GM19099 (cell line): Measurements from ENCODE around the gene MMP19.

Experiments used
- POLR2A ChIP-seq: IDR thresholded peaks from 3 replicates; pipeline ENCODE4 v1.6.1; 2011; ENCODE audit warnings: low read depth; ENCODE audit not compliant: insufficient read length; ENCODE audit errors: extremely low read depth

Gene MMP19, protein sequence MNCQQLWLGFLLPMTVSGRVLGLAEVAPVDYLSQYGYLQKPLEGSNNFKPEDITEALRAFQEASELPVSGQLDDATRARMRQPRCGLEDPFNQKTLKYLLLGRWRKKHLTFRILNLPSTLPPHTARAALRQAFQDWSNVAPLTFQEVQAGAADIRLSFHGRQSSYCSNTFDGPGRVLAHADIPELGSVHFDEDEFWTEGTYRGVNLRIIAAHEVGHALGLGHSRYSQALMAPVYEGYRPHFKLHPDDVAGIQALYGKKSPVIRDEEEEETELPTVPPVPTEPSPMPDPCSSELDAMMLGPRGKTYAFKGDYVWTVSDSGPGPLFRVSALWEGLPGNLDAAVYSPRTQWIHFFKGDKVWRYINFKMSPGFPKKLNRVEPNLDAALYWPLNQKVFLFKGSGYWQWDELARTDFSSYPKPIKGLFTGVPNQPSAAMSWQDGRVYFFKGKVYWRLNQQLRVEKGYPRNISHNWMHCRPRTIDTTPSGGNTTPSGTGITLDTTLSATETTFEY

DNA sequence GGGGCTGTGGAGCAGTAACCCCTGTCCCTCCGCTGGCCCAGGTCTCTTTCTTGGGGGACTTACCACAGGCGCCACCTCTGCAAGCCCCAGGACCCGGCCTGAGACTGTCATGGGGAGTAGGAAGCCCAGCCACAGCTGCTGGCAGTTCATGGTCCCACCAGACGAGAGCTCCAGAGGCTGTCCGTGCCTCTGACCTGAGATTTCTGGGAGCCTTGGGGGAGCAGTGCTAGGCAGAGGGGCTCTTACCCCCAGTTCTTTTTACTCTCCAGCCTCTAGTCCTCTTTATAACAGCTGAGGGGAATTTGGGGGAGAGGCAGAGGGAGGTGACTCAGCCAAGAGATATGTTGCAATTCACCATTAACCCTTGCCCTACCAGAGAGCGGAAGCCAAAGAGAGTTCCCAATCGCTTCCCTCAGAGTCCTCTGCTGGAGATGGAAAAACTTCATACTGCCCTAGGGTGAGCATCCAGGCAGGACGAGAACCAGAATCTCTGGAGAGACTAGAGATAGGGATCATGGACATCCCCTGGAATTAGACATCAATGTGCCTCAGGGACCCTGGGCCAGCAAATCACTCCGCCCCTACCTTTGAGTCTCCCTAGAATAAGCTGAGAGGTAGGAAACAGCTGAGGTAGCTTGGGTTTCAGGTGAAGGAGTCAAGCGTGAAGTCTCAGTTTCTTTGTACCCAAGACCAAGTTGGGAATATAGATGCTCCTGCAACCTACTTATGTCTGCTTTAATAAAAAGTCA lies at the start of gene MMP19:
TSS of gene MMP19 (minus strand) at position 256 of the 749 bp plus-strand sequence. CDS start at position 150, 106 bp downstream.
- TF ChIP-seq POLR2A: no peak

DNA sequence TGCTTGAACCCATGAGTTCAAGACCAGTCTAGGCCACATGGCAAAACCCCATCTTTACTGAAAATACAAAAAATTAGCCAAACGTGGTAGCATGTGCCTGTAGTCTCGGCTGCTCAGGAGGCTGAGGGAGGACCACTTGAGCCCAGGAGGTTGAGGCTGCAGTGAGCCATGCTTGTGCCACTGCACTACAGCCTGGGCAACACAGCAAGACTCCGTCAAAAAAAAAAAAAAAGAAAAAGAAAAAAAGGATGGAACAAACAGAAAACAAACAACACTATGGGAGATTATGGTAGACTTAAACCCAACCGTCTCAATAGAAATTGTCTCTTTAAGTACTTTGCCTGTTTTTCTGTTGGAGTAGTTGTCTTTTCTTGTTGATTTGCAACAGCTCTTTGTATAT lies 48.6 kb upstream of the MMP19 start:
- TF ChIP-seq POLR2A: no peak

DNA sequence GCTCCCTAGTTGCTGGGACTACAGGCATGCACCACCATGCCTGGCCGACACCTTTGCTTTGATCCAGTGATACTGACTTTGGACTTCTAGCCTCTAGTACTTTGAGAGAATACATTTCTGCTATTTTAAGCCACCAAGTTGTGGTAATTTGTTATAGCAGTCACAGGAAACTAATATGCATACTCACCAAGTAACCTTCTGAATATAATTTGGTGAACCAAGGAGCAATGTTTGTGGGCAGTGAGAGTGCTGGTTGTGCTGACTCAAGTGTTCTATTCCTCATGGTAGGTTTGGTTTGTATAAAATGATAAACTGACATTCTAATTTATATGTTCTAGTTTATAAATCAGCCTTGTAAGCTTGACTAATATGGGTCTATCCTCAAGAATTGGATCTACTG lies 42.4 kb upstream of the MMP19 start:
- no peak for TF ChIP-seq POLR2A

DNA sequence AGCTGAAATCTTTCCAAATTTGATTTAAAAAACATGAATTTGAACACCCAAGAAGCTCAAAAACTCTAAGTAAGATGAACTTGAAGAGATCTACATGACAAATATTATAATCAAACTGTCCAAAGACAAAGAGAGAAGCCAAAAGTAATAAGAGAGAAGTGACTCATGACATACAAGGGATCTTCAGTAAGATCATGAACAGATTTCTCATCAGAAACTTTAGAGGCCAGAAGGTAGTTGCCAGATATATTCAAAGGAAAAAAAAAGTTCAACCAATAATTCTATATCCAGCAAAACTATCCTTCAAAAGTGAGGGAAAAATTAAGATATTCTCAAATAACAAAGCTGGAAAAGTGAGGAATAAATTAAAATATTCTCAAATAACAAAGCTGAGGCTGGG lies 35.1 kb upstream of the MMP19 start:
- no peak for TF ChIP-seq POLR2A

DNA sequence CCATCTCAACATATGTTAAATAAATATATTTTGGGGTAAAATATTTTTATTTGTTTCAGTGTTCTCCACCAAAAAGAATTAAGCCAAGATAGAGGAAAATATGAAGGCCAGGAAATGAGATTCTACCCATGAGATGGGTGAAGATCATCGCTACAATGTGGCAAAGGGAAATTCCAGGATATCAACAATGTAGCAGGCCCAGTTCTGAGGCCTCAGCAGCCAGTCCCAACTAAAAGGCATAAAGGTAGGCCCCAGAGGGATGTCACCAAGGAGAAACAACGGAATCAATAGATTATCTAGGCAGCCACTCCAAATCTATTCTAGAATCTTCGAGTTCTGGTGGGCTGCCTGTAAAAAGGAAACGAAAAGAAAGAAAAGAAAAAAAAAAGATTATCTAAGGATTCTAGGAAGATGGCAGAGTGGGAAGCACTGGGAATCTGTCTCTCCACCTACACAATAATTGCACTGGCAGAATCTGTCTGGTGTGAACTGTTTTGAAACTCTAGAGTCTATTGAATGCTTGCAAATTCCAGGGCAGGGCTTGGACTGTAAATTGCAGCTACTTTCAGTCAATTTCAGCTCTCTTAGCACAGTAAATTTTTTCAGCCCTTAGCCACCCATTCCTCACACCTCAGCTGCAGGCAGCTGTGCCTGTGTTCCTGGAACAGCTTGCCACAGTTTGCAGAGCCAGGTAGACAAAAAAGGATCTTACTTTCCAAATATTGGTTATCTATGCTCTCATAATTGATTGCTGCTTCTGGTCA lies 33.1 kb upstream of the MMP19 start:
- TF ChIP-seq POLR2A: no peak

DNA sequence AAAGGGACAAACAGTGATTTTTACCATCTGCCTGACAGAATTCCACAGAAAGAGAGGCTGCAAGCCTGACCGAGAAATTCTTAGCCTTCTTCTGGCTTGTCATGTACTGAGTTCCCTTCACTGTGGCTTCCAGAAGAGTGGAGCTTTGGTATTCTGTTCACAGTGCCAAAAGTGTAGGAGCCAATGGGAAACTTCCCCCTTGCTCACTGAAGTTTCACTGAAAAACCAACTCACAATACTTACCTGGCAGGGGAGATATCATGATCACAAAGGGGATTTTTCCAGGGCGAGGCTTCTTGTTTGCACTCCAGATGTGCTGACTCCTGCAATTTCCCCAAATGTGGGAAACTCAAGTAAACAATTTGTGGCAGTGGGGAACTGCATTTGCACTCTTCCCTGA lies 31.7 kb upstream of the MMP19 start:
- no peak for TF ChIP-seq POLR2A

DNA sequence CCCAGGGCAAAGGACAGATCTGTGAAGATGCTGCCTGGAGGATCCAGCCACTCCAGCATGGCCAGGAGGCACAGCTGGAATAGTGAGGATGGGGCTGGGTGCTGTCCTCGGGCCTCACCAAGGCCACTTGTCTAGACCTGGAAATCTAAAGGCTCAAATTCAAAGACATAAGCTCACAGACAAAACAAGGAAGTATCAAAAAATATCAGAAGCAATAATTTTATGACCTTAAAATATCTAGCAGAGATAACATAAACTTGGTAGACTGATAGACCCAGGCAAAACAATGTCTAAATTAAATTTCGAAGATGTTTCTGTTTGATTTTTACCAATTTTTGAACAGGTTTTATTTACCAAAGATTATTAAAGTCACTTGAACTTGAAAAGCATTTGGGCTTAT lies 22.6 kb upstream of the MMP19 start:
- no peak for TF ChIP-seq POLR2A

DNA sequence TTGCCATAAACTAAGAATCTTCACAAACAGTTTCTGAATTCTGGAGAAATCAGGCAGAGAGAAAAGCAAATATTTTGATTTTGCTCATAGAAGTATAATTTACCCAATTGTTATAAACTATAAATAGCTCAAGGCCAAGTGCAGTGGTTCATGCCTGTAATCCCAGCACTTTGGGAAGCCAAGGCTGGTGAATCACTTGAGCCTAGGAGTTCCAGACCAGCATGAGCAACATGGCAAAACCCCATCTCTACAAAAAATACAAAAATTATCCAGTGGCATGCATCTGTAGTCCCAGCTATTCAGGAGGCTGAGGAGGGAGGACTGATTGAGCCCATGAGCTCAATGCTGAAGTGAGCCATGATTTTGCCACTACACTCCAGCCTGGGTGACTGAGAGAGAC lies 19.6 kb upstream of the MMP19 start:
- TF ChIP-seq POLR2A: no peak

DNA sequence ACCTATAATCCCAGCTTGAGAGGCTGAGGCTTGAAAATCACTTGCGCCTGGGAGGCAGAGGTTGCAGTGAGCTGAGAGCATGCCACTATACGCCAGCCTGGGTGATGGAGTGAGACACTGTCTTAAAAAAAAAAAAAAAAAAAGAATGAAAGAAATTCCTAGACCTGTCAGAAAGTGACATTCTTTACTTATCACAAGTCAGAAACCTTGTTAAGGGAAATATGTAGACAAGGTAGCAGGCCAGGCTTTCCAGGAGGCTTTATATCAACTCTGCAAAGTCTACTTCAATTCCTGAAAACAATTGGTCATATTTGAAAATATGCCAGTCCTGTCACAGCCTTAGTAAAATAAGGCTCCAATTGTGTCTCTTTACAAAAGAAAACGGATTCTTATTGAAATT lies 19.1 kb upstream of the MMP19 start:
- TF ChIP-seq POLR2A: no peak

DNA sequence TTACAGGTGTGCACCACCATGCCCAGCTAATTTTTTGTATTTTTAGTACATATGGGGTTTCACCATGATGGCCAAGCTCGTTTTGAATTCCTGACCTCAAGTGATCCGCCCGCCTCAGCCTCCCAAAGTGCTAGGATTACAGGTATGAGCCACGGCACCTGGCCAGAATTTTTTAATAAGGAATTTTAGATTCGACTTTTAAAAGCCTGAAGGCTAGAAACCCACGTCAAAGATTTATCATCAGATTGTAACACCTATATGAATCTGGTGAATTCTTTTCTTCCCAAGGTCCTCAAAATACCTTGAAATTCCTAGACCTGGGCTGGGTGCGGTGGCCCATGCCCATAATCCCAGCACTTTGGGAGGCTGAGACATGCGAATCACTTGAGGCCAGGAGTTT lies 18.7 kb upstream of the MMP19 start:
- TF ChIP-seq POLR2A: no peak

DNA sequence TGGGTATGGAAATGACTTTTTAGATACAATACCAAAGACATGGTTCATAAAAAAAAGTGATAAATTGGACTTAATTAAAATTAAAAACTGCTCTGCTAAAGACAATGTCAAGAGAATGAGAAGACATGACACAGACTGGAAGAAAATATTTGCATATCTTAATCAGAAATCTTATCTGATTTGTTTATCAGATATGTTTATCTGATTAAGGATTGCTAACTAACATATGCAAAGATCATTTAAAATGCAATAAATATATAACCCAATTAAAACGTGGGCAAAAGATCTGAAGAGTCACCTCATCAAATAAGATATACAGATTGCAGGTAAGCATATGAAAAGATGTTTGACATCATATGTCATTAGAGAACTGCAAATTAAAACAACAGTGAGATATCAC lies 10.0 kb upstream of the MMP19 start:
- TF ChIP-seq POLR2A: no peak

DNA sequence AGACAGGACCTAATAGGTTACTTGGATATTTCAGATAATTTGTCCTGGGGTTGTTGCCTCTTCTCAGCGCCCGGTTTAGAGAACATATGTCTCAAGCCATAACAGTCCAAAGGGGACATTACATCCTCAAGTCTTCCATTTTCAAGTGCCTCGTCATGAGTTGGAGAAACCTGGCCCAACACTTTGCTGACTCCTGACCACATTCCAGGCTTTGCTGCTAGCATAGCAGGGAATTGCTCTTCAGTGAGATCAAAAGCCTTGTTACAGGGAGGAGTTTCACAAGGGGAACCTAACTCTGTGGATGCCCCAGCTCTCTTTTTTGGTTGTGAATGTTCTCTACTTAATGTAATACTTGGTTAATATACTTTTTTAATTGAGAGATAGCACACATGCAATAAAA lies 8.2 kb upstream of the MMP19 start:
- TF ChIP-seq POLR2A: no peak

DNA sequence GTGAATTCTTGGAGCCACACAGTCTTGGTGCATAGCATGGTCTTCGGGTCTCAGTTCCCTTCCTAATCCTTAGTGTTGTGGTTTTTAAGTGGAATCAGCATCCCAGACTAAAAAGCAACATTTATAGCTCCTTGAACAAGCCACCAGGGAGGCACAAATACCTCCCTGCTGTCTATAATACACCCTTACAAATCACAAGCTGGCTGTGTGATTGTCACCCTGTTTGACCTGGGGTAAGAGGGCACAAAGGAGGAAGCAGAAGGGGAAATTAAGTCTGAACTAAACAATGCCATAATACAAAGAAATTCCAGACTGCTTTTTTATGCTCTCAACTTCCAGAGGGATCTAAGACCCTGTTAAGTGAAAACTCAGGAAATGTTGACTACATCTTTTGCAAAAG lies 7.7 kb upstream of the MMP19 start:
- no peak for TF ChIP-seq POLR2A

DNA sequence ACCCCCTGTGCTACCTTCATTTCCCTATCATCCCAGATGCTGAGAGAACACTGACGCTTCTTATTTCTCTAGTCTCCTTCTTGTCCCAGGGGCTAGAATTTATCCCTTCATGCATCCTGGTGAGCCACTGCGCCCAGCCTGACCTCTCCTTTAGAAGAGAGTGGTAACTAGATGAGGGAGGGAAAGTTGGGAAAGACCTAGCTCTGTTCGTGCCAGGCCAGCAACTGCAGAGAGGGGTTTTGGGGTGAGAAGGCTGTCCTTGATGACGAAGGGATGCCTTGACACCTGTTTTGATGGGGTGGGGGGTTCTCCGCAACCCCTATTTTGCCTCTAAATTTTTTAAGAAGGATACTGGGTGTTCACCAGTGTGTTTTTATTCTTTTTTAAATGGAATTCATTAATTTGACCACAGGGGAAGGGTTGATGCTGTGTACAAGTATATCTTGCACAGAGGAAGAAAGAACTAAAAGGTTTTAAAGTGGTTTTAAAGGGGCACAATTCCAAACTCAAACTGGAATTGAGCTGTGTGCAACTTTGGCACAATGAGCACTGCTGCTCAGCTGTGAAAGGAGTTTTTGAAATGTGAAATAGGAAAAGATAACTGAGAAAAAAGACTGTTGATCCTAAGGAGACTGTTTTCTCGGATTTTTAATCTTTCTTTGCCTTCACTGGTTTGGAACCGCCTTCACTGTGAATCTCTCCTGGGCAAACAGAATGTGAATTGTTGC lies 7.0 kb upstream of the MMP19 start:
- no peak for TF ChIP-seq POLR2A
